PC-3 (cell line): ENCODE data around the gene CNRIP1. TPM values are rescaled to one million over a fixed set of nuclear protein-coding genes. Genes with fewer than 3 reads are reported as not detected.

Experiments
- ATAC-seq: fragments of 200-7000 bp; cut with Tn5 transposase; 2 replicates; pipeline ENCODE4 v1.9.1; 2020; ENCODE audit warnings: mild to moderate bottlenecking, moderate library complexity
- BruUV-seq: library from RNA; stranded (reverse); fragments of 400-500 nt; replicated peaks from 2 replicates; lab custom pipeline; 2021; lab: Mats Ljungman, UMichigan
- CTCF ChIA-PET: fragments of 300-600 bp; sonication (Branson Sonifier 250); formaldehyde crosslinking; loops from one replicate; lab custom pipeline; 2022; ENCODE audit warnings: antibody characterized with exemption; lab: Charles Lee
- POLR2A ChIA-PET: fragments of 300-600 bp; sonication (Branson Sonifier 250); formaldehyde crosslinking; loops from one replicate; lab custom pipeline; 2022; ENCODE audit warnings: antibody characterized with exemption; ENCODE audit not compliant: unreplicated experiment; lab: Charles Lee
- DNase-seq: peaks from one replicate; pipeline ENCODE4 v3.0.0-alpha.2; 2015
- H2AFZ ChIP-seq: fragments of 300-600 bp; sonication (generic); 2 replicates; pipeline ENCODE4 v1.6.0; 2016; ENCODE audit warnings: antibody characterized with exemption, low read length
- H3F3A ChIP-seq: fragments of 300-600 bp; sonication (generic); one replicate; pipeline ENCODE4 v1.6.0; 2017; ENCODE audit warnings: antibody characterized with exemption, low read length, control low read depth, mild to moderate bottlenecking; ENCODE audit not compliant: unreplicated experiment
- H3K27ac ChIP-seq: fragments of 300-600 bp; sonication (generic); 2 replicates; pipeline ENCODE4 v1.5.1; 2016; ENCODE audit warnings: mild to moderate bottlenecking, low read length
- H3K27me3 ChIP-seq: fragments of 300-600 bp; sonication (generic); 2 replicates; pipeline ENCODE4 v1.6.1; 2016; ENCODE audit warnings: low read length, mixed read lengths
- H3K36me3 ChIP-seq: fragments of 300-600 bp; sonication (generic); 2 replicates; pipeline ENCODE4 v1.6.1; 2016; ENCODE audit warnings: low read depth, mixed run types, low read length, mixed read lengths
- H3K4me1 ChIP-seq: fragments of 300-600 bp; sonication (generic); 2 replicates; pipeline ENCODE4 v1.5.1; 2016; ENCODE audit warnings: low read length; ENCODE audit not compliant: insufficient read depth
- H3K4me2 ChIP-seq: fragments of 300-600 bp; sonication (generic); 2 replicates; pipeline ENCODE4 v1.6.0; 2016; ENCODE audit warnings: low read length
- H3K4me3 ChIP-seq: fragments of 300-600 bp; sonication (generic); 2 replicates; pipeline ENCODE4 v1.5.1; 2016; ENCODE audit warnings: mild to moderate bottlenecking, low read length, mixed read lengths
- H3K79me2 ChIP-seq: fragments of 300-600 bp; sonication (generic); 2 replicates; pipeline ENCODE4 v1.6.1; 2017; ENCODE audit warnings: low read length, mixed read lengths
- H3K9ac ChIP-seq: fragments of 300-600 bp; sonication (generic); 2 replicates; pipeline ENCODE4 v1.6.0; 2016; ENCODE audit warnings: mild to moderate bottlenecking, low read length
- H3K9me2 ChIP-seq: fragments of 300-600 bp; sonication (generic); replicated peaks from 2 replicates; pipeline ENCODE4 v1.6.1; 2016; ENCODE audit warnings: mixed run types, low read length, mixed read lengths
- H3K9me3 ChIP-seq: fragments of 300-600 bp; sonication (generic); 2 replicates; pipeline ENCODE4 v1.6.1; 2016; ENCODE audit warnings: low read length, mixed read lengths
- H4K20me1 ChIP-seq: fragments of 300-600 bp; sonication (generic); 2 replicates; pipeline ENCODE4 v1.6.1; 2016; ENCODE audit warnings: low read length, mixed read lengths
- EZH2 ChIP-seq: fragments of 300-600 bp; sonication (generic); IDR thresholded peaks from one replicate; pipeline ENCODE4 v1.6.1; 2017; ENCODE audit warnings: antibody characterized with exemption, mild to moderate bottlenecking, low read length; ENCODE audit not compliant: unreplicated experiment
- EZH2phosphoT487 ChIP-seq: fragments of 300-600 bp; sonication (generic); IDR thresholded peaks from 2 replicates; pipeline ENCODE4 v1.6.1; 2018; ENCODE audit warnings: mild to moderate bottlenecking, antibody characterized with exemption, low read length, borderline replicate concordance
- intact Hi-C: fragments of 100-400 bp; cut with micrococcal nuclease; formaldehyde crosslinking; loops from 2 replicates; pipeline ENCODE4 v1.9.0; 2023
- total RNA-seq: library from RNA; depleted of rRNA; stranded (reverse); fragments of >200 nt; gene quantifications from 2 replicates; pipeline ENCODE4 v1.2.3, GENCODE V29; 2014
- TF ChIP-seq, protein P1 (sequence below): fragments of 300-600 bp; sonication (generic); conservative IDR thresholded peaks from 2 replicates; pipeline ENCODE4 v1.5.1; 2017; ENCODE audit warnings: antibody characterized with exemption, low read depth, mild to moderate bottlenecking, low read length

CNRIP1 gene
- total RNA-seq, 1 experiment from 2014 or later: 11.7 TPM

DNA sequence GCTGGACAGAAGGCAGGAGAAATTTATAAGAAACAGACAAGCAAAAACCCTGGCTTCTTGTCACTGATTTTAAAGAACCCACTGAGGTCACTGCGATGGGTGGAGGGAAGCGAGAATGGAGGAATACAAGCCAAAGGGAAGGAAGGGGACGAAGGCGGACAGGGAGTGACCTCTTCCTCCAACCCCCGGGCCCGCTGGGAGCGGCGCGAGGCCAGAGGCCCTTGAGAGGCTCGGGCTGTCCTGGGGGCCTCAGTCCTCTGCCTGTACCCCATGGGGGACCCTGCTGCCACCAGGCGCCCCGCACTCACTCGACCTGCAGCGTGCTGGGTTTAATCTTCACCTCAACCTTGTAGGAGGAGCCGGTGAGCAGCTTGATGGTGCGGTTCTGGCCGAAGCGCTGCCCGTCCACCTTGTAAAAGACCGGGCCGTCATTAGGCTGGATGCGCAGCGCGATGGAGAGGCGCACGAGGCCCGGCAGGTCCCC, 793 bp downstream of the CNRIP1 start:
- peak overlapping the region; percentile 86 for H3K4me3 ChIP-seq

DNA sequence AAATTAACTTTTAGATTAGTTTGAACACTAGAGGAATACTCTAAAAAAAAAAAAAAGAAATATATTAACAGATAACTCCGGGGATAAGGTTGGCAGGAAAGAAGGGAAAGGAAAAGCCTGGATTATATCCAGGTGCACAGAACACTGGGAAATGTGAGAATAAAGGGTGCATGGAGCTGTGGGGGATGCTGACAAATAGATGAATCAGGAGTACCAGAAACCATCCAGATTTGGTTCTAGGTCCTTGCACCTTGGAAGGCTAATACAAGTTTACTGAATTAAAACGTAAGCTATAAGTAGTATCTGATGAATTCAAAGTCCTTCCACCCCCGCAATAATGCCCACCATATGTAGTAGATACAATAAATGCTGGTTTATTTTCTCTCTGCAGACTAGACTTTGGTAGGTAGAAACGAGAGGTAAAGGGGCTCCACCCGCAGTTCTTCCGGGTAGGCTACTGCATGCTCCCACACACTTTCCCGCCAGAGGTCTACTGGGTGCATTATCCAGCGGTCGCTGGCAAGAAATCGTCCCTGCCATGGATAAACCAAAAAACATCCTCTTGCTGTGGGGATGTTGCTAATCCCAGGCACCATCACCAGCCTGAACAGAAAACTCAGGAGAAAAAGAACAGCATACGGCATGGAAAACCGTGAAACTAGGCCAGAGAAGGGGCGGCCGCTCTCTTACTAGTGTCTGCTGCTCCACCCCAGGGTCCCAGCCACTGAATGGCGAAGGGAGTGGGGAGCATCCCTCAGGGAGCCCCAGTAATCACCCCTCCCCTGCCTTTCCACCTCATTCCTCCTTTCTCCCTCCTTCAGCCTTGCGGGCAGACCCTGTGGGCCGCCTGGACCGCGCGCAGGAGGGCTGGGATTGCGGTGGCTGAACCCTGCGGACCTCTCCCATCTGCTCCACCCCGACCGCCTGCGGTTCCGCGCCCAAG, 1.5 kb downstream of the CNRIP1 start:
- H3K9ac ChIP-seq: peak overlapping the region; percentile 73; the same call in 1 of the 2 replicates
- H3K27ac ChIP-seq: no peak overlapping the region
- H2AFZ ChIP-seq: peak overlapping the region; percentile 96; the same call in 1 of the 2 replicates
- H3K4me2 ChIP-seq: peak overlapping the region; percentile 95
- peaks cover 14% of the 10 kb centered on the region for H3K79me2 ChIP-seq
- DNase-seq (no peak), ATAC-seq (no peak)
- CTCF ChIA-PET: no interaction called here
- no peaks in the 10 kb centered on the region for H3F3A ChIP-seq
- no peaks in the 10 kb centered on the region for H3K9me3 ChIP-seq
- no peak for TF ChIP-seq EZH2phosphoT487
- TF ChIP-seq, protein P1, sequence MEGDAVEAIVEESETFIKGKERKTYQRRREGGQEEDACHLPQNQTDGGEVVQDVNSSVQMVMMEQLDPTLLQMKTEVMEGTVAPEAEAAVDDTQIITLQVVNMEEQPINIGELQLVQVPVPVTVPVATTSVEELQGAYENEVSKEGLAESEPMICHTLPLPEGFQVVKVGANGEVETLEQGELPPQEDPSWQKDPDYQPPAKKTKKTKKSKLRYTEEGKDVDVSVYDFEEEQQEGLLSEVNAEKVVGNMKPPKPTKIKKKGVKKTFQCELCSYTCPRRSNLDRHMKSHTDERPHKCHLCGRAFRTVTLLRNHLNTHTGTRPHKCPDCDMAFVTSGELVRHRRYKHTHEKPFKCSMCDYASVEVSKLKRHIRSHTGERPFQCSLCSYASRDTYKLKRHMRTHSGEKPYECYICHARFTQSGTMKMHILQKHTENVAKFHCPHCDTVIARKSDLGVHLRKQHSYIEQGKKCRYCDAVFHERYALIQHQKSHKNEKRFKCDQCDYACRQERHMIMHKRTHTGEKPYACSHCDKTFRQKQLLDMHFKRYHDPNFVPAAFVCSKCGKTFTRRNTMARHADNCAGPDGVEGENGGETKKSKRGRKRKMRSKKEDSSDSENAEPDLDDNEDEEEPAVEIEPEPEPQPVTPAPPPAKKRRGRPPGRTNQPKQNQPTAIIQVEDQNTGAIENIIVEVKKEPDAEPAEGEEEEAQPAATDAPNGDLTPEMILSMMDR: no peak
- TF ChIP-seq EZH2: no peak
- no peaks in the 10 kb centered on the region for H4K20me1 ChIP-seq
- H3K36me3 ChIP-seq: no peaks in the 10 kb centered on the region
- TSS peak; percentile 23 for BruUV-seq
- intact Hi-C loops: no loop called here
- no peaks in the 10 kb centered on the region for H3K9me2 ChIP-seq
- POLR2A ChIA-PET: no interaction called here
- H3K27me3 ChIP-seq: no peaks in the 10 kb centered on the region
- peak overlapping the region; percentile 86 for H3K4me3 ChIP-seq
- H3K4me1 ChIP-seq: peaks cover 16% of the 10 kb centered on the region

More for the DNA sequence above, 793 bp downstream of the CNRIP1 start:
- Histone ChIP-seq H3K36me3 (no peaks in the 10 kb centered on the region), H3K9ac (peak overlapping the region; percentile 73), H3K79me2 (peaks cover 14% of the 10 kb centered on the region), H3K9me3 (no peaks in the 10 kb centered on the region), H3K27ac (no peak overlapping the region), H3K4me2 (peak overlapping the region; percentile 95), H3K27me3 (no peaks in the 10 kb centered on the region), H3F3A (no peaks in the 10 kb centered on the region), H2AFZ (peak overlapping the region; percentile 96), H3K9me2 (no peaks in the 10 kb centered on the region), H3K4me1 (peaks cover 16% of the 10 kb centered on the region), H4K20me1 (no peaks in the 10 kb centered on the region)
- ATAC-seq (peak; percentile 45), DNase-seq (no peak)
- no TSS peak for BruUV-seq
- POLR2A ChIA-PET: interaction anchor here (0.6 kb wide), 1 partner anchor 20 kb away, joined by 3 read pairs; no protein-coding TSS in a partner anchor
- CTCF ChIA-PET: no interaction called here
- TF ChIP-seq EZH2: no peak
- TF ChIP-seq EZH2phosphoT487: no peak
- TF ChIP-seq, protein P1: no peak
- intact Hi-C loops: no loop called here
